IPS-NIHi11 (cell line): ENCODE measurements around the gene FOXD4L6.
"Not testable (repeated sequence)": the region's sequence is repeated elsewhere in the genome, so short reads cannot be mapped to it uniquely, and the experiment has no call there.

Experiments used
- DNase-seq: peaks from one replicate; pipeline ENCODE4 v3.0.0; 2012; ENCODE audit warnings: mixed read lengths, low spot score

FOXD4L6 gene

GRCh38 chr9:41100508-41100907 is 28.0 kb downstream of the FOXD4L6 start:
- not testable (repeated sequence) for DNase-seq

GRCh38 chr9:41098759-41099158 is 29.7 kb downstream of the FOXD4L6 start:
- DNase-seq: not testable (repeated sequence)

- DNase-seq: not testable (repeated sequence)
These were observed 33.4 kb downstream of the FOXD4L6 start for GRCh38 chr9:41095060-41095459.

- not testable (repeated sequence) for DNase-seq
These were observed 34.3 kb downstream of the FOXD4L6 start for GRCh38 chr9:41094010-41094773.

GRCh38 chr9:41090922-41091321 is 37.6 kb downstream of the FOXD4L6 start:
- not testable (repeated sequence) for DNase-seq

GRCh38 chr9:41090386-41090785 is 38.1 kb downstream of the FOXD4L6 start:
- not testable (repeated sequence) for DNase-seq

- DNase-seq: not testable (repeated sequence)
These were observed 39.9 kb downstream of the FOXD4L6 start for GRCh38 chr9:41088450-41089059.

GRCh38 chr9:41087929-41088328 is 40.6 kb downstream of the FOXD4L6 start:
- DNase-seq: not testable (repeated sequence)

GRCh38 chr9:41087157-41087780 is 41.2 kb downstream of the FOXD4L6 start:
- DNase-seq: not testable (repeated sequence)

GRCh38 chr9:41086685-41087084 is 41.8 kb downstream of the FOXD4L6 start:
- not testable (repeated sequence) for DNase-seq

GRCh38 chr9:41086215-41086614 is 42.3 kb downstream of the FOXD4L6 start:
- DNase-seq: not testable (repeated sequence)

- not testable (repeated sequence) for DNase-seq
These were observed 46.1 kb downstream of the FOXD4L6 start for GRCh38 chr9:41082358-41082757.

GRCh38 chr9:41079464-41079863 is 49.0 kb downstream of the FOXD4L6 start:
- not testable (repeated sequence) for DNase-seq

GRCh38 chr9:41077586-41077985 is 50.9 kb downstream of the FOXD4L6 start:
- DNase-seq: not testable (repeated sequence)
